ENCODE data around the gene C2CD2. TPM values are rescaled to one million over a fixed set of nuclear protein-coding genes. Genes with fewer than 3 reads are reported as not detected.
A peak's percentile ranks its signal among the peaks of the same experiment; 100 is the strongest.

The C2CD2 gene
- total and polyA plus RNA-seq, 2 of the 8 experiments (the other 6 are each of a cell fraction or from before 2014, with no cell fraction given) = 10.4 to 13.0 TPM

DNA sequence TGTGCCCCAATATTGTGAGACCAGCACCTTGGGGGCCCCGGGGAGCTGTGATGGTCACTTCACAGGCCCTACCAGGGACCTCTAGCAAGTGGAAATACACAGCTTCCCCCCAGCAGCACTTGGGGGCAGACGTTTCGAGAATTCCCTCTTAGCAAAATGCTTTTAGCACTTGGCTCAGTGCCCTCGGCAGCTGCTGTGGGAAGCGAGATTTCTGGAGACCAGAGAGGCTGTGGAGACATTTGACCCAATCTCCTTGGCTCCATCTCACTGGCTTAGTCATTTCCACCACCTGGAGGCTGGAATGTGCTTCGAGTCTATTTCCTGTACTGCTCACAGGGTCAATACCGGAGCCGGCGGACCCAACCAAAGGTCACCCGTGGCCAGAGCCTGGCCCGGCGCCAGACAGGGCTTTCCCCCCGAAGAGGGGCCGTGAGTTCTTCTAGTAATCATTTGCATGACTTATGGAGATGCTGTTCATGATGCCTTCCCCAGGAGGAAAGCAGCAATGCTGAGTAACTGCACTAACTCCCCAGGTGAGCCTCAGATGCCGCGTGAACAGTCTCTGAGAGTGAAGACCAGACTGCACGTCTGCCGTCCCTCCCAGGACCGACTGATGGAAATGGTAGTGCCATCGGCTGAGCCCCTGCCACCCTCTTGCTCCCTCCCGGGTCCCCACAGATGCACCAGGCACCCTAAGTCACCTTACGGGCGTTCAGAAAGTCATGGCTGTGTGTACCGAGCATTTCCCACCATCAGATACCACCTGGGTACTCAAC lies 4.4 kb upstream of the C2CD2 start (continued):
- TF ChIP-seq, protein P1, sequence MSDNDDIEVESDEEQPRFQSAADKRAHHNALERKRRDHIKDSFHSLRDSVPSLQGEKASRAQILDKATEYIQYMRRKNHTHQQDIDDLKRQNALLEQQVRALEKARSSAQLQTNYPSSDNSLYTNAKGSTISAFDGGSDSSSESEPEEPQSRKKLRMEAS (IDR thresholded peaks at IDR 0.05) = no peak
- TF ChIP-seq KDM5A (IDR thresholded peaks at IDR 0.05; ENCODE audit: low read length) (no peak), POLR2AphosphoS5 (IDR thresholded peaks at IDR 0.05; ENCODE audit: low read depth, low read length) (no peak), SP4 (IDR thresholded peaks at IDR 0.05; ENCODE audit: low read length) (no peak), ZNF274 (IDR thresholded peaks at IDR 0.05; ENCODE audit: borderline replicate concordance, extremely low read depth, low read length) (no peak), RAD21 (IDR thresholded peaks at IDR 0.05 in 1 of 2, conservative IDR thresholded peaks at IDR 0.05 in 1 of 2; ENCODE audit: low read depth in 2 of 2, low read length in 2 of 2) (peak in 1 of 2 experiments; percentile 31; a peak in 3 of 4 replicates), ASH2L (IDR thresholded peaks at IDR 0.05; ENCODE audit: low read length) (no peak), TEAD4 (IDR thresholded peaks at IDR 0.05; ENCODE audit: low read depth, low read length) (peak; percentile 89), JUN (IDR thresholded peaks at IDR 0.05; ENCODE audit: low read depth, low read length) (no peak)
- TF ChIP-seq, protein P2, sequence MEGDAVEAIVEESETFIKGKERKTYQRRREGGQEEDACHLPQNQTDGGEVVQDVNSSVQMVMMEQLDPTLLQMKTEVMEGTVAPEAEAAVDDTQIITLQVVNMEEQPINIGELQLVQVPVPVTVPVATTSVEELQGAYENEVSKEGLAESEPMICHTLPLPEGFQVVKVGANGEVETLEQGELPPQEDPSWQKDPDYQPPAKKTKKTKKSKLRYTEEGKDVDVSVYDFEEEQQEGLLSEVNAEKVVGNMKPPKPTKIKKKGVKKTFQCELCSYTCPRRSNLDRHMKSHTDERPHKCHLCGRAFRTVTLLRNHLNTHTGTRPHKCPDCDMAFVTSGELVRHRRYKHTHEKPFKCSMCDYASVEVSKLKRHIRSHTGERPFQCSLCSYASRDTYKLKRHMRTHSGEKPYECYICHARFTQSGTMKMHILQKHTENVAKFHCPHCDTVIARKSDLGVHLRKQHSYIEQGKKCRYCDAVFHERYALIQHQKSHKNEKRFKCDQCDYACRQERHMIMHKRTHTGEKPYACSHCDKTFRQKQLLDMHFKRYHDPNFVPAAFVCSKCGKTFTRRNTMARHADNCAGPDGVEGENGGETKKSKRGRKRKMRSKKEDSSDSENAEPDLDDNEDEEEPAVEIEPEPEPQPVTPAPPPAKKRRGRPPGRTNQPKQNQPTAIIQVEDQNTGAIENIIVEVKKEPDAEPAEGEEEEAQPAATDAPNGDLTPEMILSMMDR (IDR thresholded peaks at IDR 0.05; ENCODE audit: control extremely low read depth in 1 of 3, insufficient read depth in 1 of 3, low read depth in 1 of 3, low read length in 3 of 3) = peak in 1 of 3 experiments; percentile 4; a peak in 1 of 4 replicates
